ENCODE data around the gene NGFR.
"Not testable (repeated sequence)": the region's sequence is repeated elsewhere in the genome, so short reads cannot be mapped to it uniquely, and the experiment has no call there.

Gene NGFR

GRCh38 chr17:49497148-49498028 lies 2.3 kb downstream of the NGFR start:
- no peak overlapping the region for H3K27ac ChIP-seq (ENCODE audit: poor library complexity, severe bottlenecking)
- H3K27me3 ChIP-seq (ENCODE audit: insufficient read depth, poor library complexity, severe bottlenecking), result peaks cover 24% of the 10 kb centered on the region
- no peaks in the 10 kb centered on the region for H3K9me3 ChIP-seq (ENCODE audit: severe bottlenecking)
- ATAC-seq (ENCODE audit: low read depth) (peak; percentile 15), DNase-seq (ENCODE audit: low spot score) (no peak)
- peak overlapping the region; percentile 60 for H3K4me3 ChIP-seq (ENCODE audit: severe bottlenecking)
- peaks cover 14% of the 10 kb centered on the region for H3K4me1 ChIP-seq (ENCODE audit: insufficient read depth, poor library complexity, severe bottlenecking)
- no peaks in the 10 kb centered on the region for H3K36me3 ChIP-seq (ENCODE audit: low read depth)
- TF ChIP-seq CTCF (IDR thresholded peaks at IDR 0.05; ENCODE audit: poor library complexity, severe bottlenecking), result no peak

GRCh38 chr17:49498029-49498615 lies 3.0 kb downstream of the NGFR start:
- Histone ChIP-seq H3K36me3 (ENCODE audit: low read depth) (no peaks in the 10 kb centered on the region), H3K27ac (ENCODE audit: poor library complexity, severe bottlenecking) (no peak overlapping the region), H3K27me3 (ENCODE audit: insufficient read depth, poor library complexity, severe bottlenecking) (peaks cover 24% of the 10 kb centered on the region), H3K9me3 (ENCODE audit: severe bottlenecking) (no peaks in the 10 kb centered on the region), H3K4me3 (ENCODE audit: severe bottlenecking) (no peak overlapping the region), H3K4me1 (ENCODE audit: insufficient read depth, poor library complexity, severe bottlenecking) (peaks cover 14% of the 10 kb centered on the region)
- no peak for ATAC-seq (ENCODE audit: low read depth)
- no peak for TF ChIP-seq CTCF (IDR thresholded peaks at IDR 0.05; ENCODE audit: poor library complexity, severe bottlenecking)
- DNase-seq (ENCODE audit: low spot score), result no peak

- peaks cover 17% of the 10 kb centered on the region for H3K27me3 ChIP-seq (ENCODE audit: insufficient read depth, poor library complexity, severe bottlenecking)
- DNase-seq (ENCODE audit: low spot score) (no peak), ATAC-seq (ENCODE audit: low read depth) (peak; percentile 75)
- no peaks in the 10 kb centered on the region for H3K9me3 ChIP-seq (ENCODE audit: severe bottlenecking)
- H3K27ac ChIP-seq (ENCODE audit: poor library complexity, severe bottlenecking), result no peak overlapping the region
- no peak overlapping the region for H3K4me3 ChIP-seq (ENCODE audit: severe bottlenecking)
- no peaks in the 10 kb centered on the region for H3K36me3 ChIP-seq (ENCODE audit: low read depth)
- H3K4me1 ChIP-seq (ENCODE audit: insufficient read depth, poor library complexity, severe bottlenecking), result peaks cover 14% of the 10 kb centered on the region
- no peak for TF ChIP-seq CTCF (IDR thresholded peaks at IDR 0.05; ENCODE audit: poor library complexity, severe bottlenecking)
Observed at GRCh38 chr17:49501496-49501895, 6.4 kb downstream of the NGFR start.

GRCh38 chr17:49502254-49502653 lies 7.2 kb downstream of the NGFR start:
- Histone ChIP-seq H3K4me3 (ENCODE audit: severe bottlenecking) (no peak overlapping the region), H3K27ac (ENCODE audit: poor library complexity, severe bottlenecking) (no peak overlapping the region), H3K27me3 (ENCODE audit: insufficient read depth, poor library complexity, severe bottlenecking) (peaks cover 10% of the 10 kb centered on the region), H3K4me1 (ENCODE audit: insufficient read depth, poor library complexity, severe bottlenecking) (peaks cover 17% of the 10 kb centered on the region), H3K9me3 (ENCODE audit: severe bottlenecking) (no peaks in the 10 kb centered on the region), H3K36me3 (ENCODE audit: low read depth) (no peaks in the 10 kb centered on the region)
- ATAC-seq (ENCODE audit: low read depth), result no peak
- DNase-seq (ENCODE audit: low spot score), result no peak
- TF ChIP-seq CTCF (IDR thresholded peaks at IDR 0.05; ENCODE audit: poor library complexity, severe bottlenecking), result no peak

- not testable (repeated sequence) for H3K4me3 ChIP-seq (ENCODE audit: severe bottlenecking); H3K36me3 ChIP-seq (ENCODE audit: low read depth); H3K27ac ChIP-seq (ENCODE audit: poor library complexity, severe bottlenecking); ATAC-seq (ENCODE audit: low read depth); H3K9me3 ChIP-seq (ENCODE audit: severe bottlenecking); DNase-seq (ENCODE audit: low spot score); H3K27me3 ChIP-seq (ENCODE audit: insufficient read depth, poor library complexity, severe bottlenecking)
- H3K4me1 ChIP-seq (ENCODE audit: insufficient read depth, poor library complexity, severe bottlenecking), result peaks cover 21% of the 10 kb centered on the region
Observed at GRCh38 chr17:49502680-49503079, 7.6 kb downstream of the NGFR start.
